NCI-H446 (cell line): ENCODE results near the gene TTYH2.
"Not testable (repeated sequence)": the region's sequence is repeated elsewhere in the genome, so short reads cannot be mapped to it uniquely, and the experiment has no call there.

Experiments used
- DNase-seq, 2 experiments: peaks; one replicate each; lab custom pipeline; 2025; lab: John Stamatoyannopoulos, UW

TTYH2 gene

GRCh38 chr17:74212913-74213791 is at the start of gene TTYH2:
Gene TTYH2, plus strand, starts transcription at chr17:74213571. Its CDS starts 17 bp downstream, at chr17:74213588.
- DNase-seq = peak; percentile 67 to 93

- no peak for DNase-seq
Measured at GRCh38 chr17:74163836-74164235, 49.5 kb upstream of the TTYH2 start.

GRCh38 chr17:74164446-74165045 is 48.8 kb upstream of the TTYH2 start:
- no peak for DNase-seq

GRCh38 chr17:74165797-74166365 is 47.5 kb upstream of the TTYH2 start:
- DNase-seq = no peak

GRCh38 chr17:74170924-74171323 is 42.4 kb upstream of the TTYH2 start:
- DNase-seq = no peak

GRCh38 chr17:74172700-74173099 is 40.7 kb upstream of the TTYH2 start:
- DNase-seq = no peak

- peak; percentile 68 to 85 for DNase-seq
Measured at GRCh38 chr17:74176546-74177001, 36.8 kb upstream of the TTYH2 start.

- DNase-seq = no peak
Measured at GRCh38 chr17:74177018-74177450, 36.3 kb upstream of the TTYH2 start.

- no peak for DNase-seq
Measured at GRCh38 chr17:74179576-74179975, 33.8 kb upstream of the TTYH2 start.

GRCh38 chr17:74180336-74180735 is 33.0 kb upstream of the TTYH2 start:
- DNase-seq = no peak

GRCh38 chr17:74181341-74181740 is 32.0 kb upstream of the TTYH2 start:
- DNase-seq = no peak

- DNase-seq = no peak
Measured at GRCh38 chr17:74182041-74182723, 31.2 kb upstream of the TTYH2 start.

GRCh38 chr17:74183411-74183810 is 30.0 kb upstream of the TTYH2 start:
- DNase-seq = no peak

GRCh38 chr17:74185571-74186185 is 27.7 kb upstream of the TTYH2 start:
- DNase-seq = no peak

- no peak for DNase-seq
Measured at GRCh38 chr17:74186498-74186897, 26.9 kb upstream of the TTYH2 start.

- DNase-seq = no peak
Measured at GRCh38 chr17:74187761-74188160, 25.6 kb upstream of the TTYH2 start.

- DNase-seq = not testable (repeated sequence)
Measured at GRCh38 chr17:74188687-74189086, 24.7 kb upstream of the TTYH2 start.

- peak; percentile 48 to 61 for DNase-seq
Measured at GRCh38 chr17:74190154-74190553, 23.2 kb upstream of the TTYH2 start.

GRCh38 chr17:74190807-74191406 is 22.5 kb upstream of the TTYH2 start:
- DNase-seq = no peak

- peak in 1 of 2 experiments; percentile 41 for DNase-seq
Measured at GRCh38 chr17:74192950-74193781, 20.2 kb upstream of the TTYH2 start.
